Measurements from ENCODE around the gene TPH1. TPM values are rescaled to one million over a fixed set of nuclear protein-coding genes. Genes with fewer than 3 reads are reported as not detected.

TPH1 gene
- polyA plus RNA-seq (2011; rRNA removed) (0.04 and 0.06 TPM in 2 replicates), polyA minus RNA-seq (2011; rRNA and poly(A)+ RNA removed) (not detected in 2 replicates)

DNA sequence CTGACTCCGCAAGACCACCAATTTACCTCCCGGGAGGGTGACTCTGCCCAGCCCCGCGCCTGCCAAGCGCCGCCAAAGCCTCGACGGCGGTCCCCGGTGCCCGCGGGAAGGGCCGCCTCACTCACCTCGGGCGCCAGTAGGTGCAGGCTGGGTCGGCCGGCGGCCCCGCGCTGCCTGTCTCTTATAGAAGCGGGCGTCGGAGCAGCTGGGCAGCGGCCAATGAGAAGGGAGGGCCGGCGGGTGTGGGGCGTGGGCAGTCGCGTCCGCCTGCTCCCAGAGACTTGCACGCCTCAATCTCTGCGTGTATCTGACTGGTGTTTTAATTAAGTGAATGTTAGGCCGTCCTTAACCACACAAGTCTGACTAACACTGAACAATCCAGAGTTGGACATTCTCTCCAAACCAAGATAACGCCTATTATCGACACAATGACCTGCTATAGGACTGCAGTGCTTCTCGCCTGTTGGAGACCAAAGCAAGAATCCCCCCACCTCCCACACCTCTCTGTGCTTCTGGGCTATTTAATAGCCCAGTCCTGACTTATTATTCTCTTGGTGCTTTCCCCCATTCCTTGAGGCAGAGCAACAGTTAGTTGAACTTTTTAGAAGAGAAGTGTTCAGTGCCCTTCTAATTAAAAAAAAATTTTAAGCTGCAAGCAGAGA is at the start of gene TPH1:
TPH1 (minus strand) TSS at position 154 of the 662 bp plus-strand sequence. CDS start 5,507 bp downstream, outside the sequence.
- Histone ChIP-seq H3K27me3 (ENCODE audit: control insufficient read depth, insufficient read depth, low read length) (peaks cover 7% of the 10 kb centered on the region), H3K4me3 (ENCODE audit: low read depth, low read length) (no peak within 1 kb of the TSS), H3K36me3 (ENCODE audit: control insufficient read depth, insufficient read depth, low read length) (no peaks in the 10 kb centered on the region)
- ChIA-PET CTCF (interaction anchor here (0.9 kb wide), 1 partner anchor 661 kb away, joined by 3 read pairs; no protein-coding TSS in a partner anchor), POLR2A (no interaction called here)
- DNase-seq (ENCODE audit: low read depth): no peak
- TF ChIP-seq, protein P1, sequence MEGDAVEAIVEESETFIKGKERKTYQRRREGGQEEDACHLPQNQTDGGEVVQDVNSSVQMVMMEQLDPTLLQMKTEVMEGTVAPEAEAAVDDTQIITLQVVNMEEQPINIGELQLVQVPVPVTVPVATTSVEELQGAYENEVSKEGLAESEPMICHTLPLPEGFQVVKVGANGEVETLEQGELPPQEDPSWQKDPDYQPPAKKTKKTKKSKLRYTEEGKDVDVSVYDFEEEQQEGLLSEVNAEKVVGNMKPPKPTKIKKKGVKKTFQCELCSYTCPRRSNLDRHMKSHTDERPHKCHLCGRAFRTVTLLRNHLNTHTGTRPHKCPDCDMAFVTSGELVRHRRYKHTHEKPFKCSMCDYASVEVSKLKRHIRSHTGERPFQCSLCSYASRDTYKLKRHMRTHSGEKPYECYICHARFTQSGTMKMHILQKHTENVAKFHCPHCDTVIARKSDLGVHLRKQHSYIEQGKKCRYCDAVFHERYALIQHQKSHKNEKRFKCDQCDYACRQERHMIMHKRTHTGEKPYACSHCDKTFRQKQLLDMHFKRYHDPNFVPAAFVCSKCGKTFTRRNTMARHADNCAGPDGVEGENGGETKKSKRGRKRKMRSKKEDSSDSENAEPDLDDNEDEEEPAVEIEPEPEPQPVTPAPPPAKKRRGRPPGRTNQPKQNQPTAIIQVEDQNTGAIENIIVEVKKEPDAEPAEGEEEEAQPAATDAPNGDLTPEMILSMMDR (IDR thresholded peaks at IDR 0.05; ENCODE audit: insufficient read depth, low read depth, low read length): no peak

GRCh38 chr11:18093959-18094358 is 47.9 kb upstream of the TPH1 start:
- no peak for DNase-seq (ENCODE audit: low read depth)
- Histone ChIP-seq H3K36me3 (ENCODE audit: control insufficient read depth, insufficient read depth, low read length) (peaks cover 2% of the 10 kb centered on the region), H3K4me3 (ENCODE audit: low read depth, low read length) (no peak overlapping the region), H3K27me3 (ENCODE audit: control insufficient read depth, insufficient read depth, low read length) (no peaks in the 10 kb centered on the region)
- TF ChIP-seq, protein P1 (IDR thresholded peaks at IDR 0.05; ENCODE audit: insufficient read depth, low read depth, low read length): no peak
- ChIA-PET POLR2A (no interaction called here), CTCF (interaction anchor here (0.6 to 1.7 kb wide), 4 partner anchors 12 to 163 kb away, joined by 3 to 6 read pairs (median 3); partner anchors contain the start of gene SAAL1)

GRCh38 chr11:18091731-18092130 is 45.7 kb upstream of the TPH1 start:
- Histone ChIP-seq H3K36me3 (ENCODE audit: control insufficient read depth, insufficient read depth, low read length) (peaks cover 2% of the 10 kb centered on the region), H3K4me3 (ENCODE audit: low read depth, low read length) (no peak overlapping the region), H3K27me3 (ENCODE audit: control insufficient read depth, insufficient read depth, low read length) (no peaks in the 10 kb centered on the region)
- DNase-seq (ENCODE audit: low read depth): no peak
- ChIA-PET POLR2A (no interaction called here), CTCF (interaction anchor here (0.9 to 2.3 kb wide), 3 partner anchors 9 to 15 kb away, joined by 4 to 7 read pairs (median 6); partner anchors contain the start of gene SAAL1)
- TF ChIP-seq, protein P1 (IDR thresholded peaks at IDR 0.05; ENCODE audit: insufficient read depth, low read depth, low read length): no peak

DNA sequence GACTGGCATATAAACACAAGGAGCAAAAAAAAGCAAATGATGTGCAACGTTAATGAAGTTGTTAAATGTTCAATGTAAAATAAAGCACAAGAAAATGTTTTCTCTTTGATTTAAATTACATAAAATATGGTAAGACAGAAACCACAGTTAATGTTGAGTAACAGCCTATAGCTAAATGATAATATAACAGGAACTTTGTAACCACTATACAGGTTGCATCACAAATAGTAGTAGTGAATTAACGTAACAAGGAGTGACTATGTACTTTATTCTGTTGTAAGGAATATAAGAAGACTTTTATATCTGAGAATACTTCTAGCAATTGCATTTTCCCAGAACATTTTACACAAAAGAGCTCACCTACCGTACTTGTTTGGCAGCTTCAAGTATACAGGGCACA is 42.9 kb upstream of the TPH1 start:
- DNase-seq (ENCODE audit: low read depth): no peak
- ChIA-PET CTCF (interaction anchor here (1.2 to 1.3 kb wide), 2 partner anchors 9 to 26 kb away, joined by 4 to 5 read pairs; no protein-coding TSS in a partner anchor), POLR2A (no interaction called here)
- Histone ChIP-seq H3K4me3 (ENCODE audit: low read depth, low read length) (no peak overlapping the region), H3K27me3 (ENCODE audit: control insufficient read depth, insufficient read depth, low read length) (no peaks in the 10 kb centered on the region), H3K36me3 (ENCODE audit: control insufficient read depth, insufficient read depth, low read length) (no peaks in the 10 kb centered on the region; the same call in 1 of the 2 replicates)
- TF ChIP-seq, protein P1 (IDR thresholded peaks at IDR 0.05; ENCODE audit: insufficient read depth, low read depth, low read length): no peak

DNA sequence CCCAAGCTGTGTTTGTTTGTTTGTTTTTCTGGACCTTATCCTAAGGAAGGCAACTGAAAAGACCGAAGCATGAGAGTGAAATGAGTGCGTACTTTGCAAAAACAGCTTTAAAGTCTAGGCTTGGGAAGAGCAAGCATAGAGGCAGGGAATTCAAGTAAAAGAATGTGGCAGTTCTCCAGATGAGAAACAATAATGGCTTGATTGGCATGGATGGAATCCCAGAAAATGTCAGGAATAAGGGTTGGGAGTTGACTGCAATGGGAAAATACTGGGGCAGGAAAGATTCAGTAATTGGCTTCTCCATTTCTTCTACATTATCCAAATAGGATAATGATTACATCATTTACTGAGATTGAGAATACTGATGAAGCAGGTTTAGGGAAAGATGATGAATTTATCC is 42.3 kb upstream of the TPH1 start:
- no peaks in the 10 kb centered on the region for H3K27me3 ChIP-seq (ENCODE audit: control insufficient read depth, insufficient read depth, low read length)
- no peaks in the 10 kb centered on the region; the same call in 1 of the 2 replicates for H3K36me3 ChIP-seq (ENCODE audit: control insufficient read depth, insufficient read depth, low read length)
- TF ChIP-seq, protein P1 (IDR thresholded peaks at IDR 0.05; ENCODE audit: insufficient read depth, low read depth, low read length): no peak
- ChIA-PET CTCF (no interaction called here), POLR2A (no interaction called here)
- DNase-seq (ENCODE audit: low read depth): no peak
- H3K4me3 ChIP-seq (ENCODE audit: low read depth, low read length): no peak overlapping the region
